Mucosa of stomach (tissue), 1 donor: Measurements from ENCODE around the gene SEC14L6.

Experiments used
- H3K27me3 ChIP-seq: one replicate; pipeline ENCODE4 v1.7.0; 2013; ENCODE audit warnings: mild to moderate bottlenecking, low read length; ENCODE audit not compliant: control insufficient read depth, insufficient read depth
- H3K36me3 ChIP-seq: one replicate; pipeline ENCODE4 v1.7.0; 2013; ENCODE audit warnings: low read length; ENCODE audit not compliant: control insufficient read depth, insufficient read depth
- H3K4me1 ChIP-seq: one replicate; pipeline ENCODE4 v1.7.0; 2013; ENCODE audit warnings: mild to moderate bottlenecking, low read length; ENCODE audit not compliant: control insufficient read depth, insufficient read depth
- H3K4me3 ChIP-seq: one replicate; pipeline ENCODE4 v1.7.0; 2013; ENCODE audit warnings: low read length
- H3K9ac ChIP-seq: one replicate; pipeline ENCODE4 v1.7.0; 2013; ENCODE audit warnings: mild to moderate bottlenecking, low read length, moderate library complexity
- H3K9me3 ChIP-seq: one replicate; pipeline ENCODE4 v1.7.0; 2013; ENCODE audit warnings: mild to moderate bottlenecking, low read length, moderate library complexity; ENCODE audit not compliant: control insufficient read depth
- donor health status: Pancreatic carcinoma.

SEC14L6 gene

GRCh38 chr22:30483169-30483568 lies 63.4 kb downstream of the SEC14L6 start:
- Histone ChIP-seq H3K4me3 (no peak overlapping the region), H3K36me3 (no peaks in the 10 kb centered on the region), H3K27me3 (no peaks in the 10 kb centered on the region), H3K9ac (no peak overlapping the region), H3K4me1 (peaks cover 6% of the 10 kb centered on the region), H3K9me3 (no peaks in the 10 kb centered on the region)

DNA sequence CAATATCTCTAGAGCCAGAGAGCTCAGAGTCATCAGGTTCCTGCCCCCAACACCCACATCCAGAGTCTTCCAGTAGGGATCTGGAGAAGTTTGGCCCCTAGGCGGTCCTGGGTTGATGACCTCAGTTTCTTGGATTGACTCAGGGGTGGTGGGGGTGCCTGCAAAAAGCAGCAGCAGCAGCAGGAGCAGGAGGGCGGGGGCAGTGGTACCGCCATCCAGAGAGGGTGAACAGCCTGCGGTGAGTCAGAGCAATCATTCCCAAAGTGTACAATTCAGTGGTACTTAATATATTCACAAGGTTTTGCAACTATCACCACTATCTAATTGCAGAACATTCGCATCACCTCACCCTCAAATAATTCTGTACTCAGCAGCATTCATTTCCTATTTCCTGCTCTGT lies 64.8 kb downstream of the SEC14L6 start:
- no peaks in the 10 kb centered on the region for H3K9me3 ChIP-seq
- no peak overlapping the region for H3K9ac ChIP-seq
- H3K36me3 ChIP-seq = no peaks in the 10 kb centered on the region
- peaks cover 6% of the 10 kb centered on the region for H3K4me1 ChIP-seq
- no peaks in the 10 kb centered on the region for H3K27me3 ChIP-seq
- H3K4me3 ChIP-seq = no peak overlapping the region

DNA sequence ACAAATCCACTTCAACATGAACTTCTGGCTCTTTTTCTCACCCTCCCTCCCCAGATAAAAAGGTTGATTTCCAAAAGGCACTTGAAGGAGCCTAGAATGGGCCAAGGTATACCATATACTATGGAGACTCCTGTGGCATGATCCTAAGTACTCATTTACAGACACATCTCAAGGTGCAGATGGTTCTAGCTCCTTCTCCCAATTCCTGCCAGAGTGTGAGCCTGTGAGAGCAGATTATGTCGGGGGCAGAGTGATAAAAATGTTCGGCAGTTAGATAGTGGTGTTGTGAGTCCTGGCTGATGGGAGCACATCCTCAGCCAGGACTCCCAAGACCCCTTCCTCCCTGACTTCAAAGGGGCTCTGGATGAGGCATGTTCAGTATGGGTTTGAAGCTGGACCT lies 66.6 kb downstream of the SEC14L6 start:
- no peaks in the 10 kb centered on the region for H3K4me1 ChIP-seq
- no peaks in the 10 kb centered on the region for H3K27me3 ChIP-seq
- no peak overlapping the region for H3K9ac ChIP-seq
- H3K4me3 ChIP-seq = no peak overlapping the region
- H3K36me3 ChIP-seq = no peaks in the 10 kb centered on the region
- H3K9me3 ChIP-seq = no peaks in the 10 kb centered on the region

DNA sequence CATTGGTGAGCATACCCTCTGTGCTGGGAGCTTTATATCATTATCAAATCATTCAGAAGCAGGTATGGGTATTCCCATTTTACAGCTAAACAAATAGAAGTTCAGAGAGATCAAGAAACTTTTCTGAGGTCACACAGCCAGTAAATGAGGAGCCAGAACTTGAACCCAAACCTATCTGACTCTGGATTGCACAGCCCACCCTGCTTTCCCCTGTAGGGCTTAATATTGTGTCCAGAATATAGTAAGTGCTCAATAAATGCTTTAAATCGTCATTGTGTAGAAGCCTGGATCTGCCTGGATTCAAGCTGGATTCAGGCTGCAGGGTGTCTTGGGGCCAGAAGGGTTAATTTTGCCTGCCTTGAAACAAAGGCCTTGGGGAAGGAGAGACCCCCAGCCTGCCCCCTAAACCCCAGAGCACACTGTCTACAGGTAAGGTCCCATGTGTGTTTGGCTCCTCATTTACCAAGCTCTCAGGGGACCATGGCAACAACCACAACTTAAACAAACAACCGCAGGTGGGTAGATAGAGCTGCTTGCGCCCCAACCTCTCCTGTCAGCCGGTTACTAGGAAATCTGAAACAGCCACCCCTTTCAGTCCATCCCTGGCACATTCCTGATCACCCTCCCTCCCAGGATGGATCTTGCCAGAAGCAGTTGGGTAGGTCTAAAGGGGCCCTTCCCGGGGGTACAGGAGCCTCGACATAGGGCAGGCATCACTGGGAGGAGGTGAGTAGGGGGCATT lies 71.7 kb downstream of the SEC14L6 start:
- H3K4me3 ChIP-seq = no peak overlapping the region
- no peaks in the 10 kb centered on the region for H3K4me1 ChIP-seq

DNA sequence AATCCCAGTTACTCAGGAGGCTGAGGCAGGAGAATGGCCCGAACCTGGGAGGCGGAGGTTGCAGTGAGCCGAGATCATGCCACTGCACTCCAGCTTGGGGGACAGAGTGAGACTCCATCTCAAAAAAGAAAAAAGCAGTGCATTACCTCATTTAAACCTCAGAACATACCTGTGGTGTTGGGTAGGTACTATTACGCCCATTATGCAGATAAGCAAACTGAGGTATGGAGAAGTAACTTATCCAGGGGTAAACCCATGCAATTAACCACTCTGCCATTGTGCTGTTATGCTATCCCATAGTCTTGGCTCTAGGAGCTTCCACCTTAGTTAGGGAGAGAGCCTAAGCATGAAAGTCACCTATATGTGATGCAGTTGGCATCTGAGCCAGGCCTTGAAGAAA lies 72.4 kb downstream of the SEC14L6 start:
- Histone ChIP-seq H3K36me3 (no peaks in the 10 kb centered on the region), H3K27me3 (no peaks in the 10 kb centered on the region), H3K4me1 (no peaks in the 10 kb centered on the region), H3K9me3 (no peaks in the 10 kb centered on the region), H3K9ac (no peak overlapping the region), H3K4me3 (no peak overlapping the region)

More for the DNA sequence above, 71.7 kb downstream of the SEC14L6 start:
- no peaks in the 10 kb centered on the region for H3K36me3 ChIP-seq
- no peak overlapping the region for H3K9ac ChIP-seq
- H3K27me3 ChIP-seq = no peaks in the 10 kb centered on the region
- H3K9me3 ChIP-seq = no peaks in the 10 kb centered on the region

GRCh38 chr22:30472994-30473720 lies 73.4 kb downstream of the SEC14L6 start:
- H3K9me3 ChIP-seq = no peaks in the 10 kb centered on the region
- no peaks in the 10 kb centered on the region for H3K36me3 ChIP-seq
- no peaks in the 10 kb centered on the region for H3K4me1 ChIP-seq
- H3K4me3 ChIP-seq = no peak overlapping the region
- no peak overlapping the region for H3K9ac ChIP-seq
- no peaks in the 10 kb centered on the region for H3K27me3 ChIP-seq
